Measurements from ENCODE around the gene DTX1. TPM values are rescaled to one million over a fixed set of nuclear protein-coding genes. Genes with fewer than 3 reads are reported as not detected.
A peak's percentile ranks its signal among the peaks of the same experiment; 100 is the strongest.

The DTX1 gene
- total RNA-seq (2014; rRNA removed) (not detected in 2 replicates), Bru-seq, nascent RNA (percentile 6 among the genes with signal in this experiment), BruChase-seq, experiment 1, labeled RNA remaining after a 6-hour chase (not detected), BruChase-seq, experiment 2, labeled RNA remaining after a 2-hour chase (percentile 9 among the genes with signal in this experiment)
- long read RNA-seq = 0 reads

- Histone ChIP-seq H3K9me3 (ENCODE audit: low read length) (no peaks in the 10 kb centered on the region), H3K9ac (ENCODE audit: low read length) (no peak within 1 kb of the TSS), H3F3A (ENCODE audit: low read length, unreplicated experiment) (no peaks in the 10 kb centered on the region), H3K9me2 (replicated peaks; ENCODE audit: low read length) (no peaks in the 10 kb centered on the region), H3K36me3 (ENCODE audit: low read depth, low read length) (no peaks in the 10 kb centered on the region), H3K4me2 (ENCODE audit: low read length) (peak within 1 kb of the TSS; percentile 50), H3K4me1 (ENCODE audit: insufficient read depth, low read length) (no peaks in the 10 kb centered on the region), H3K4me3 (ENCODE audit: low read length) (peak within 1 kb of the TSS; percentile 37; the same call in 1 of the 2 replicates), H3K79me2 (ENCODE audit: low read length) (no peaks in the 10 kb centered on the region), H3K27ac (ENCODE audit: low read length) (no peak within 1 kb of the TSS), H4K20me1 (ENCODE audit: low read length) (no peaks in the 10 kb centered on the region), H2AFZ (ENCODE audit: low read length) (no peak within 1 kb of the TSS), H3K27me3 (ENCODE audit: low read length) (peaks cover 47% of the 10 kb centered on the region)
- CTCF ChIA-PET = no interaction called here
- POLR2A ChIA-PET (ENCODE audit: unreplicated experiment) = no interaction called here
- ATAC-seq (peak; percentile 44; the same call in 1 of the 2 replicates), DNase-seq (no peak)
- BruUV-seq (replicated peaks) = no TSS peak
- intact Hi-C loops (cut with micrococcal nuclease) = no loop called here
- TF ChIP-seq EZH2phosphoT487 (IDR thresholded peaks at IDR 0.05; ENCODE audit: borderline replicate concordance, low read length) = no peak; the same call in 1 of the 2 replicates
- no peak for TF ChIP-seq CTCF (conservative IDR thresholded peaks at IDR 0.05; ENCODE audit: low read depth, low read length)
- peak; percentile 76 for TF ChIP-seq EZH2 (IDR thresholded peaks at IDR 0.05; ENCODE audit: low read length, unreplicated experiment)
Observed at GRCh38 chr12:113056631-113057488, at the start of gene DTX1. DTX1 (plus strand) TSS chr12:113056730; CDS start chr12:113058193, 1,463 bp downstream.

GRCh38 chr12:113007166-113007565 lies 49.4 kb upstream of the DTX1 start:
- DNase-seq (peak; percentile 52), ATAC-seq (no peak)
- Histone ChIP-seq H3K27me3 (ENCODE audit: low read length) (no peaks in the 10 kb centered on the region), H3K4me2 (ENCODE audit: low read length) (no peak overlapping the region), H2AFZ (ENCODE audit: low read length) (no peak overlapping the region), H4K20me1 (ENCODE audit: low read length) (no peaks in the 10 kb centered on the region), H3K4me1 (ENCODE audit: insufficient read depth, low read length) (0 out of 2 replicates have a peak, but pooled peaks cover 7% of the 10 kb centered on the region), H3K9ac (ENCODE audit: low read length) (no peak overlapping the region), H3K79me2 (ENCODE audit: low read length) (no peaks in the 10 kb centered on the region), H3F3A (ENCODE audit: low read length, unreplicated experiment) (no peaks in the 10 kb centered on the region), H3K9me3 (ENCODE audit: low read length) (peaks cover 9% of the 10 kb centered on the region; the same call in 1 of the 2 replicates), H3K9me2 (replicated peaks; ENCODE audit: low read length) (no peaks in the 10 kb centered on the region), H3K4me3 (ENCODE audit: low read length) (no peak overlapping the region), H3K27ac (ENCODE audit: low read length) (no peak overlapping the region), H3K36me3 (ENCODE audit: low read depth, low read length) (no peaks in the 10 kb centered on the region)
- BruUV-seq (replicated peaks) = no TSS peak
- ChIA-PET CTCF (interaction anchor here (1.0 kb wide), 1 partner anchor 14 kb away, joined by 4 read pairs; no protein-coding TSS in a partner anchor), POLR2A (ENCODE audit: unreplicated experiment) (no interaction called here)
- TF ChIP-seq EZH2 (IDR thresholded peaks at IDR 0.05; ENCODE audit: low read length, unreplicated experiment) = no peak
- no peak for TF ChIP-seq EZH2phosphoT487 (IDR thresholded peaks at IDR 0.05; ENCODE audit: borderline replicate concordance, low read length)
- TF ChIP-seq CTCF (conservative IDR thresholded peaks at IDR 0.05; ENCODE audit: low read depth, low read length) = no peak
- intact Hi-C loops (cut with micrococcal nuclease) = loop anchor here (2.0 kb wide), 1 partner anchor 24 kb away; no protein-coding TSS in a partner anchor

Data from PC-3 (cell line).